ENCODE results near the gene C5orf24.

DNA sequence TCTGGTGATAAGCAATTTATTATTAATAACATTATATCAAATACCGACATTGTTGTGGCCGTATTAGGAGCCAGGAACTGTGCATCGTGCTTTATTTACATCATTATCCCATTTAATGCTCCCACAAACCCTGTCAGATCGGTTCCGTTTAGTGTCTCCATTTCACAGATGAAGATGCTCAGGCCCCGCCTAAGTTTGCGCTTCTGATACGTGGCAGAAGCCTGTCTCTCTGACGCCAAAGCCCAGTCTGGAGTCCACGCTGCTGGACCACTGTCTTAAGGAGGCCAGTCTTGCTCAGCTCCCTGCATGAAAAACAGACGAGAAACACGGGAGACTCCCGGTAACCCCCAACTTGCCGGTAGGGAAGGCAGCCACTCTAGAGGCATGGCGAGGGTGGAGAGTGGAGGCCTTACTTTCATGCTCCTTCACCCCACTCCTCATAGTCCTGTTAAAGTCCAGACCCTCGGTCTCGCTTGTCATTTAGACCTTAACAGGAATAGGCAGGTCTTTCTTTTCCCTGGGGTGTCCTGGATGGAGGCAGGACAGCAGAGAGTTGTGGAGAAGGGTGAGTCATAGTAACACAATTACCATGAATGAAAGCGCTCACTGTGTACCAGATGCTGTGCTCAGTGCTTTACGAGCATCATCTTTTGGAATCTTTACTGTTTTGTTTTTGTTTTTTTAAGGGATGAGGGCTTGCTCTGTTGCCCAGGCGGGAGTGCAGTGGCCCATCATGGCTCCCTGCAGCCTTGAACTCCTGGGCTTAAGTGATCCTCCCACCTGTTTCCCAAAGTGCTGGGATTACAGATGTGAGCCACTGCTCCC, 29.3 kb downstream of the C5orf24 start:
- TF ChIP-seq, protein P1, sequence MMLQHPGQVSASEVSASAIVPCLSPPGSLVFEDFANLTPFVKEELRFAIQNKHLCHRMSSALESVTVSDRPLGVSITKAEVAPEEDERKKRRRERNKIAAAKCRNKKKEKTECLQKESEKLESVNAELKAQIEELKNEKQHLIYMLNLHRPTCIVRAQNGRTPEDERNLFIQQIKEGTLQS (IDR thresholded peaks at IDR 0.05) = no peak
- TF ChIP-seq, protein P2, sequence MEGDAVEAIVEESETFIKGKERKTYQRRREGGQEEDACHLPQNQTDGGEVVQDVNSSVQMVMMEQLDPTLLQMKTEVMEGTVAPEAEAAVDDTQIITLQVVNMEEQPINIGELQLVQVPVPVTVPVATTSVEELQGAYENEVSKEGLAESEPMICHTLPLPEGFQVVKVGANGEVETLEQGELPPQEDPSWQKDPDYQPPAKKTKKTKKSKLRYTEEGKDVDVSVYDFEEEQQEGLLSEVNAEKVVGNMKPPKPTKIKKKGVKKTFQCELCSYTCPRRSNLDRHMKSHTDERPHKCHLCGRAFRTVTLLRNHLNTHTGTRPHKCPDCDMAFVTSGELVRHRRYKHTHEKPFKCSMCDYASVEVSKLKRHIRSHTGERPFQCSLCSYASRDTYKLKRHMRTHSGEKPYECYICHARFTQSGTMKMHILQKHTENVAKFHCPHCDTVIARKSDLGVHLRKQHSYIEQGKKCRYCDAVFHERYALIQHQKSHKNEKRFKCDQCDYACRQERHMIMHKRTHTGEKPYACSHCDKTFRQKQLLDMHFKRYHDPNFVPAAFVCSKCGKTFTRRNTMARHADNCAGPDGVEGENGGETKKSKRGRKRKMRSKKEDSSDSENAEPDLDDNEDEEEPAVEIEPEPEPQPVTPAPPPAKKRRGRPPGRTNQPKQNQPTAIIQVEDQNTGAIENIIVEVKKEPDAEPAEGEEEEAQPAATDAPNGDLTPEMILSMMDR (IDR thresholded peaks at IDR 0.05; ENCODE audit: low read depth, low read length, missing input control) = no peak
- TF ChIP-seq TAF1 (conservative IDR thresholded peaks at IDR 0.05) (no peak), SP1 (IDR thresholded peaks at IDR 0.05) (no peak), GABPA (IDR thresholded peaks at IDR 0.05 in 1 of 2, conservative IDR thresholded peaks at IDR 0.05 in 1 of 2) (no peak), JUND (IDR thresholded peaks at IDR 0.05) (peak in 1 of 2 donors; percentile 33), FOXA1 (IDR thresholded peaks at IDR 0.05) (no peak), RAD21 (IDR thresholded peaks at IDR 0.05) (no peak), YY1 (IDR thresholded peaks at IDR 0.05) (no peak)
- TF ChIP-seq, protein P3, sequence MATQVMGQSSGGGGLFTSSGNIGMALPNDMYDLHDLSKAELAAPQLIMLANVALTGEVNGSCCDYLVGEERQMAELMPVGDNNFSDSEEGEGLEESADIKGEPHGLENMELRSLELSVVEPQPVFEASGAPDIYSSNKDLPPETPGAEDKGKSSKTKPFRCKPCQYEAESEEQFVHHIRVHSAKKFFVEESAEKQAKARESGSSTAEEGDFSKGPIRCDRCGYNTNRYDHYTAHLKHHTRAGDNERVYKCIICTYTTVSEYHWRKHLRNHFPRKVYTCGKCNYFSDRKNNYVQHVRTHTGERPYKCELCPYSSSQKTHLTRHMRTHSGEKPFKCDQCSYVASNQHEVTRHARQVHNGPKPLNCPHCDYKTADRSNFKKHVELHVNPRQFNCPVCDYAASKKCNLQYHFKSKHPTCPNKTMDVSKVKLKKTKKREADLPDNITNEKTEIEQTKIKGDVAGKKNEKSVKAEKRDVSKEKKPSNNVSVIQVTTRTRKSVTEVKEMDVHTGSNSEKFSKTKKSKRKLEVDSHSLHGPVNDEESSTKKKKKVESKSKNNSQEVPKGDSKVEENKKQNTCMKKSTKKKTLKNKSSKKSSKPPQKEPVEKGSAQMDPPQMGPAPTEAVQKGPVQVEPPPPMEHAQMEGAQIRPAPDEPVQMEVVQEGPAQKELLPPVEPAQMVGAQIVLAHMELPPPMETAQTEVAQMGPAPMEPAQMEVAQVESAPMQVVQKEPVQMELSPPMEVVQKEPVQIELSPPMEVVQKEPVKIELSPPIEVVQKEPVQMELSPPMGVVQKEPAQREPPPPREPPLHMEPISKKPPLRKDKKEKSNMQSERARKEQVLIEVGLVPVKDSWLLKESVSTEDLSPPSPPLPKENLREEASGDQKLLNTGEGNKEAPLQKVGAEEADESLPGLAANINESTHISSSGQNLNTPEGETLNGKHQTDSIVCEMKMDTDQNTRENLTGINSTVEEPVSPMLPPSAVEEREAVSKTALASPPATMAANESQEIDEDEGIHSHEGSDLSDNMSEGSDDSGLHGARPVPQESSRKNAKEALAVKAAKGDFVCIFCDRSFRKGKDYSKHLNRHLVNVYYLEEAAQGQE (IDR thresholded peaks at IDR 0.05) = no peak
- TF ChIP-seq, protein P4, sequence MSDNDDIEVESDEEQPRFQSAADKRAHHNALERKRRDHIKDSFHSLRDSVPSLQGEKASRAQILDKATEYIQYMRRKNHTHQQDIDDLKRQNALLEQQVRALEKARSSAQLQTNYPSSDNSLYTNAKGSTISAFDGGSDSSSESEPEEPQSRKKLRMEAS (IDR thresholded peaks at IDR 0.05) = no peak

Data from liver (tissue), 3 donors.